WTC11 (cell line): ENCODE data around the gene PITPNC1. TPM values are rescaled to one million over a fixed set of nuclear protein-coding genes. Genes with fewer than 3 reads are reported as not detected.
A peak's percentile ranks its signal among the peaks of the same experiment; 100 is the strongest.

Source experiments
- ATAC-seq: fragments of 200-7000 bp; cut with Tn5 transposase; 2 replicates; pipeline ENCODE4 v1.10.0; 2021; ENCODE audit warnings: mild to moderate bottlenecking, moderate library complexity
- CTCF ChIA-PET: fragments of 300-600 bp; sonication (Branson Sonifier 250); formaldehyde crosslinking; loops from one replicate; lab custom pipeline; 2021; ENCODE audit warnings: antibody characterized with exemption; lab: Charles Lee
- POLR2A ChIA-PET: fragments of 350-600 bp; sonication (Branson Sonifier 250); formaldehyde crosslinking; loops from one replicate; lab custom pipeline; 2021; ENCODE audit warnings: antibody characterized with exemption; lab: Charles Lee
- DNase-seq: peaks from one replicate; pipeline ENCODE4 v3.0.0; 2021; ENCODE audit warnings: low spot score
- H3K27ac Mint-ChIP-seq: 2 replicates; pipeline ENCODE4 v1.8.0; 2021; ENCODE audit warnings: mixed read lengths
- H3K27me3 Mint-ChIP-seq: 2 replicates; pipeline ENCODE4 v1.8.0; 2021; ENCODE audit warnings: low read depth, mild to moderate bottlenecking, moderate library complexity, mixed read lengths
- H3K36me3 Mint-ChIP-seq: 2 replicates; pipeline ENCODE4 v1.8.0; 2021; ENCODE audit warnings: mixed read lengths
- H3K4me1 Mint-ChIP-seq: 2 replicates; pipeline ENCODE4 v1.8.0; 2022; ENCODE audit warnings: mixed read lengths
- H3K4me3 Mint-ChIP-seq: 2 replicates; pipeline ENCODE4 v1.8.0; 2021; ENCODE audit warnings: mild to moderate bottlenecking, moderate library complexity, mixed read lengths
- H3K9me3 Mint-ChIP-seq: 2 replicates; pipeline ENCODE4 v1.8.0; 2021; ENCODE audit warnings: mixed read lengths
- CDX4 ChIP-seq: fragments of 250-450 bp; sonication (Bioruptor Pico); IDR thresholded peaks from 2 replicates; pipeline ENCODE4 v1.9.0; 2021; ENCODE audit warnings: moderate library complexity, mild to moderate bottlenecking, inconsistent platforms, borderline replicate concordance
- CREM ChIP-seq: sonication (generic); formaldehyde crosslinking; IDR thresholded peaks from 2 replicates; pipeline ENCODE4 v1.8.1; 2022; ENCODE audit warnings: mild to moderate bottlenecking, missing genetic modification reagents, moderate library complexity
- CTCF ChIP-seq: fragments of 200-600 bp; IDR thresholded peaks from 2 replicates; pipeline ENCODE4 v1.8.0; 2022; ENCODE audit warnings: antibody characterized with exemption
- FOXJ3 ChIP-seq: sonication (generic); formaldehyde crosslinking; IDR thresholded peaks from 2 replicates; pipeline ENCODE4 v1.9.0; 2021; ENCODE audit warnings: missing genetic modification reagents, mild to moderate bottlenecking, borderline replicate concordance
- FOXP4 ChIP-seq: sonication (generic); formaldehyde crosslinking; IDR thresholded peaks from 2 replicates; pipeline ENCODE4 v1.8.0; 2022; ENCODE audit warnings: mild to moderate bottlenecking, missing genetic modification reagents
- IRF2 ChIP-seq: sonication (generic); formaldehyde crosslinking; IDR thresholded peaks from 2 replicates; pipeline ENCODE4 v1.8.0; 2022; ENCODE audit warnings: low read depth, missing genetic modification reagents, borderline replicate concordance
- MXD4 ChIP-seq: fragments of 250-450 bp; sonication (Bioruptor Pico); IDR thresholded peaks from 2 replicates; pipeline ENCODE4 v1.8.0; 2021; ENCODE audit warnings: mild to moderate bottlenecking, moderate library complexity, borderline replicate concordance
- NR1H2 ChIP-seq: sonication (generic); formaldehyde crosslinking; IDR thresholded peaks from 2 replicates; pipeline ENCODE4 v1.9.0; 2021; ENCODE audit warnings: mild to moderate bottlenecking, moderate library complexity, missing genetic modification reagents
- PREB ChIP-seq: sonication (generic); formaldehyde crosslinking; IDR thresholded peaks from 2 replicates; pipeline ENCODE4 v1.8.1; 2022; ENCODE audit warnings: mild to moderate bottlenecking, missing genetic modification reagents, moderate library complexity, borderline replicate concordance
- PRRX2 ChIP-seq: fragments of 250-450 bp; sonication (Bioruptor Pico); IDR thresholded peaks from 2 replicates; pipeline ENCODE4 v1.8.0; 2021; ENCODE audit warnings: mild to moderate bottlenecking
- SMAD4 ChIP-seq: sonication (generic); formaldehyde crosslinking; IDR thresholded peaks from 2 replicates; pipeline ENCODE4 v1.8.0; 2022; ENCODE audit warnings: mild to moderate bottlenecking, missing genetic modification reagents
- SOX15 ChIP-seq: fragments of 250-450 bp; sonication (Bioruptor Pico); IDR thresholded peaks from 2 replicates; pipeline ENCODE4 v1.9.0; 2021; ENCODE audit warnings: mild to moderate bottlenecking
- STAT6 ChIP-seq: sonication (generic); formaldehyde crosslinking; conservative IDR thresholded peaks from 2 replicates; pipeline ENCODE4 v1.8.1; 2023; ENCODE audit warnings: mild to moderate bottlenecking, low read depth, missing genetic modification reagents, moderate library complexity
- TP53 ChIP-seq: sonication (generic); formaldehyde crosslinking; IDR thresholded peaks from 2 replicates; pipeline ENCODE4 v1.8.1; 2023; ENCODE audit warnings: mild to moderate bottlenecking, missing genetic modification reagents
- USF2 ChIP-seq: sonication (generic); formaldehyde crosslinking; IDR thresholded peaks from 2 replicates; pipeline ENCODE4 v1.8.1; 2023; ENCODE audit warnings: mild to moderate bottlenecking, missing genetic modification reagents, moderate library complexity
- ZNF423 ChIP-seq: fragments of 250-450 bp; sonication (Bioruptor Pico); IDR thresholded peaks from 2 replicates; pipeline ENCODE4 v2.1.2; 2022; ENCODE audit warnings: mild to moderate bottlenecking, moderate library complexity
- ZNF532 ChIP-seq: fragments of 250-450 bp; sonication (Bioruptor Pico); IDR thresholded peaks from 2 replicates; pipeline ENCODE4 v1.9.0; 2021; ENCODE audit warnings: mild to moderate bottlenecking, borderline replicate concordance
- total RNA-seq: library from RNA; stranded (reverse); gene quantifications from 3 replicates; pipeline ENCODE4 v1.2.3, GENCODE V29; 2021

The PITPNC1 gene
- total RNA-seq, 1 experiment from 2014 or later = 39.8 TPM

GRCh38 chr17:67602974-67603373, 225.9 kb downstream of the PITPNC1 start:
- TF ChIP-seq PREB (no peak), CTCF (0 out of 2 replicates have a peak, but pooled peaks have one; percentile 31)
- ChIA-PET CTCF (interaction anchor here (0.5 to 2.5 kb wide), 20 partner anchors 8 to 232 kb away, joined by 3 to 18 read pairs (median 5); no protein-coding TSS in a partner anchor), POLR2A (interaction anchor here (0.7 kb wide), 1 partner anchor 169 kb away, joined by 3 read pairs; no protein-coding TSS in a partner anchor)
- Mint-ChIP-seq H3K27me3 (no peaks in the 10 kb centered on the region), H3K36me3 (peaks cover 10% of the 10 kb centered on the region), H3K27ac (0 out of 2 replicates have a peak overlapping the region, but pooled peaks have one; percentile 17), H3K4me3 (no peak overlapping the region), H3K9me3 (peaks cover 9% of the 10 kb centered on the region), H3K4me1 (peaks cover 17% of the 10 kb centered on the region)
- ATAC-seq (peak; percentile 92), DNase-seq (peak; percentile 62)

GRCh38 chr17:67605256-67605912, 228.3 kb downstream of the PITPNC1 start:
- Mint-ChIP-seq H3K27me3 (no peaks in the 10 kb centered on the region), H3K9me3 (peaks cover 6% of the 10 kb centered on the region), H3K27ac (no peak overlapping the region), H3K4me1 (peaks cover 14% of the 10 kb centered on the region), H3K36me3 (peaks cover 5% of the 10 kb centered on the region; the same call in 1 of the 2 replicates), H3K4me3 (no peak overlapping the region)
- POLR2A ChIA-PET = no interaction called here
- CTCF ChIA-PET = interaction anchor here (1.1 to 2.8 kb wide), 4 partner anchors 47 to 227 kb away, joined by 3 to 10 read pairs (median 4); no protein-coding TSS in a partner anchor
- TF ChIP-seq CREM (CRISPR knock-in tag) = no peak
- no peak for TF ChIP-seq SOX15 (CRISPR knock-in tag)
- no peak for TF ChIP-seq FOXP4
- no peak for TF ChIP-seq PRRX2 (CRISPR knock-in tag)
- TF ChIP-seq CDX4 (CRISPR knock-in tag) = no peak
- TF ChIP-seq PREB = no peak
- TF ChIP-seq FOXJ3 (CRISPR knock-in tag) = no peak
- TF ChIP-seq SMAD4 = no peak
- no peak for TF ChIP-seq IRF2 (CRISPR knock-in tag)
- no peak for TF ChIP-seq STAT6 (CRISPR knock-in tag)
- no peak for TF ChIP-seq ZNF532 (CRISPR knock-in tag)
- no peak for TF ChIP-seq USF2 (CRISPR knock-in tag)
- no peak for TF ChIP-seq NR1H2 (CRISPR knock-in tag)
- TF ChIP-seq ZNF423 = no peak
- no peak for TF ChIP-seq MXD4 (CRISPR knock-in tag)
- TF ChIP-seq TP53 (CRISPR knock-in tag) = no peak
- no peak for DNase-seq
- no peak for ATAC-seq
